H1 (cell line): ENCODE data around the gene MIP.

ENCODE experiments used
- CHD1 ChIP-seq: IDR thresholded peaks from 2 replicates; pipeline ENCODE4 v1.6.1; 2012; ENCODE audit warnings: low read depth, low read length, improper control_type of control experiment
- CHD2 ChIP-seq: IDR thresholded peaks from 2 replicates; pipeline ENCODE4 v1.6.1; 2012; ENCODE audit warnings: low read length, improper control_type of control experiment
- CTCF ChIP-seq, 3 experiments: IDR thresholded peaks; 1 replicate in 2 of 3; 2 replicates in 1 of 3; pipeline versions ENCODE4 v1.5.1 to v1.6.1; 2011; ENCODE audit warnings: low read length in 3 of 3, mild to moderate bottlenecking in 3 of 3, inconsistent platforms in 2 of 3, low read depth in 1 of 3, moderate library complexity in 1 of 3; ENCODE audit not compliant: insufficient read depth in 1 of 3; ENCODE audit errors: control extremely low read depth in 1 of 3
- EP300 ChIP-seq, 2 experiments: IDR thresholded peaks; 1 replicate in 1 of 2; 2 replicates in 1 of 2; pipeline ENCODE4 v1.6.1; 2011 to 2012; ENCODE audit warnings: low read depth in 2 of 2, low read length in 2 of 2, mild to moderate bottlenecking in 2 of 2, borderline replicate concordance in 1 of 2, inconsistent platforms in 1 of 2, moderate library complexity in 1 of 2
- KDM5A ChIP-seq: fragments of 200-600 bp; IDR thresholded peaks from 2 replicates; pipeline ENCODE4 v1.7.1; 2012; ENCODE audit warnings: mild to moderate bottlenecking, low read length, inconsistent platforms, mixed read lengths
- SRF ChIP-seq: IDR thresholded peaks from 2 replicates; pipeline ENCODE4 v1.6.1; 2011; ENCODE audit warnings: mild to moderate bottlenecking, low read depth, low read length, moderate library complexity
- TAF1 ChIP-seq: IDR thresholded peaks from 2 replicates; pipeline ENCODE4 v1.6.1; 2011; ENCODE audit warnings: mild to moderate bottlenecking, low read depth, low read length

- TF ChIP-seq CTCF (IDR thresholded peaks at IDR 0.05; ENCODE audit: control extremely low read depth in 1 of 3, insufficient read depth in 1 of 3, low read depth in 1 of 3, low read length in 3 of 3) (peak; percentile 19 to 34 (median 21); a peak in 3 of 4 replicates), SRF (peak; percentile 76), CHD1 (no peak), CHD2 (peak; percentile 67; the same call in 1 of the 2 replicates), KDM5A (peak; percentile 95), EP300 (IDR thresholded peaks at IDR 0.05; ENCODE audit: borderline replicate concordance in 1 of 2, low read depth in 2 of 2, low read length in 2 of 2) (0 out of 3 replicates have a peak, but pooled peaks of 1 of the 2 experiments have one; percentile 13), TAF1 (peak; percentile 95)
Observed at GRCh38 chr12:56468216-56469006, 14.0 kb upstream of the MIP start, which contains the start of gene SPRYD4.
